ENCODE data around the gene DNAJC13. TPM values are rescaled to one million over a fixed set of nuclear protein-coding genes. Genes with fewer than 3 reads are reported as not detected.
A peak's percentile ranks its signal among the peaks of the same experiment; 100 is the strongest.

DNAJC13 gene
- total and polyA plus RNA-seq, 7 donors, result 9.0 to 55.9 (median 33.2) TPM

DNA sequence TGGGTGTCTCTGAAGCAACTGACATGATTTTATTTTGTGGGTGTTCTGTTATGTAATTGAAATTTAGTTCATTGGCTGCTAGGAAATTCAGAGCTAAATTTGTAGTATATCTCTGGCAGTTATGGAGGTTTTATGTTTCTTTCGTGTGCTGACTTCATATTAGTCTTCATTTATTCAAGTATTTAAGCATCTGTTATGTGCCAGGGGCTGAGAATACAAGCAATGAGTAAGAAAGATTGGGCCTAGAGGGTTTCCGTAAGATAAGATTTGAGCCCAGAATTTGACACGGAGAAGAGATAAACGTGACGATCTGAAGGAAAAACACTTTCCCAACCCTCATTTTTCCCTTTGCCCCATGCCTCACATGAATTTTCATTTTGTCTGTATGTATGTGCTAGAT is 104.6 kb downstream of the DNAJC13 start:
- H3K9me3 ChIP-seq, result no peaks in the 10 kb centered on the region
- no peak for DNase-seq
- no peak overlapping the region for H3K4me3 ChIP-seq
- no peak overlapping the region for H3K27ac ChIP-seq
- TF ChIP-seq POLR2AphosphoS5 (IDR thresholded peaks at IDR 0.05), result no peak
- no peak for TF ChIP-seq POLR2A (IDR thresholded peaks at IDR 0.05)
- TF ChIP-seq EP300 (IDR thresholded peaks at IDR 0.05), result no peak
- TF ChIP-seq, protein P1, sequence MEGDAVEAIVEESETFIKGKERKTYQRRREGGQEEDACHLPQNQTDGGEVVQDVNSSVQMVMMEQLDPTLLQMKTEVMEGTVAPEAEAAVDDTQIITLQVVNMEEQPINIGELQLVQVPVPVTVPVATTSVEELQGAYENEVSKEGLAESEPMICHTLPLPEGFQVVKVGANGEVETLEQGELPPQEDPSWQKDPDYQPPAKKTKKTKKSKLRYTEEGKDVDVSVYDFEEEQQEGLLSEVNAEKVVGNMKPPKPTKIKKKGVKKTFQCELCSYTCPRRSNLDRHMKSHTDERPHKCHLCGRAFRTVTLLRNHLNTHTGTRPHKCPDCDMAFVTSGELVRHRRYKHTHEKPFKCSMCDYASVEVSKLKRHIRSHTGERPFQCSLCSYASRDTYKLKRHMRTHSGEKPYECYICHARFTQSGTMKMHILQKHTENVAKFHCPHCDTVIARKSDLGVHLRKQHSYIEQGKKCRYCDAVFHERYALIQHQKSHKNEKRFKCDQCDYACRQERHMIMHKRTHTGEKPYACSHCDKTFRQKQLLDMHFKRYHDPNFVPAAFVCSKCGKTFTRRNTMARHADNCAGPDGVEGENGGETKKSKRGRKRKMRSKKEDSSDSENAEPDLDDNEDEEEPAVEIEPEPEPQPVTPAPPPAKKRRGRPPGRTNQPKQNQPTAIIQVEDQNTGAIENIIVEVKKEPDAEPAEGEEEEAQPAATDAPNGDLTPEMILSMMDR (IDR thresholded peaks at IDR 0.05), result no peak
- intact Hi-C loops (cut with DNase I), result no loop called here
- WGBS, 2 donors, result 94 to 95% methylated on average over 5 of the region's 5 CpGs
- H3K36me3 ChIP-seq, result peaks cover 7 to 92% (median 29%) of the 10 kb centered on the region in 4 donors
- no peaks in the 10 kb centered on the region for H3K4me1 ChIP-seq
- no peaks in the 10 kb centered on the region for H3K27me3 ChIP-seq

DNA sequence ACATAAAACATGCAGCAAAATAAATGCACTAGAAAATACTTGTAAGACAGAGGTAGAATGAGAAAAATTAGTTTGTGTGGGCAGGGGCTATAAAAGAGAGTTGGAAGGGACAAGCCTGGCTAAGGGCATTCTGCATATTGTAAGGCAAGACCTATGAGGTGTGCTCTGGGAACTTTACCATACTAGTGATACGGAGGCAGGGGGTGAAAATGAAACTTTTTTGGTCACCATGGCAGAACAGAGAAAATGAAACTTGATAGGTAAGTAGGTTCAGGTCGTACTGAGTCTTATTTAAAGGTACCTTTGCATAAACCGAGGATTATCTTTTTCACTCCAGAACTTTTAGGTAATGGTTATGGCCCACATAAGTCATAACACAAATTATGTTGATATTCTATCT is 105.1 kb downstream of the DNAJC13 start:
- Histone ChIP-seq H3K36me3 (peaks cover 7 to 92% (median 27%) of the 10 kb centered on the region in 4 donors), H3K4me1 (no peaks in the 10 kb centered on the region)
- DNase-seq, result no peak

GRCh38 chr3:132530624-132531023 is 113.3 kb downstream of the DNAJC13 start:
- Histone ChIP-seq H3K27me3 (no peaks in the 10 kb centered on the region), H3K4me1 (no peaks in the 10 kb centered on the region), H3K27ac (no peak overlapping the region), H3K9me3 (no peaks in the 10 kb centered on the region), H3K36me3 (peaks cover 18 to 89% (median 26%) of the 10 kb centered on the region in 4 donors), H3K4me3 (no peak overlapping the region)
- TF ChIP-seq POLR2A (IDR thresholded peaks at IDR 0.05) (no peak), POLR2AphosphoS5 (IDR thresholded peaks at IDR 0.05) (no peak)
- TF ChIP-seq, protein P1 (IDR thresholded peaks at IDR 0.05), result no peak
- intact Hi-C loops (cut with DNase I), result no loop called here
- WGBS, 2 donors, result 93 to 94% methylated on average over 3 of the region's 3 CpGs
- no peak for DNase-seq

More for the DNA sequence above, 105.1 kb downstream of the DNAJC13 start:
- Histone ChIP-seq H3K9me3 (no peaks in the 10 kb centered on the region), H3K27me3 (no peaks in the 10 kb centered on the region), H3K27ac (no peak overlapping the region), H3K4me3 (no peak overlapping the region)
- TF ChIP-seq EP300 (IDR thresholded peaks at IDR 0.05) (no peak), POLR2AphosphoS5 (IDR thresholded peaks at IDR 0.05) (no peak), POLR2A (IDR thresholded peaks at IDR 0.05) (no peak)
- TF ChIP-seq, protein P1 (IDR thresholded peaks at IDR 0.05), result no peak
- intact Hi-C loops (cut with DNase I), result no loop called here
- WGBS, 2 donors, result 79 to 88% methylated on average over 3 of the region's 3 CpGs

DNA sequence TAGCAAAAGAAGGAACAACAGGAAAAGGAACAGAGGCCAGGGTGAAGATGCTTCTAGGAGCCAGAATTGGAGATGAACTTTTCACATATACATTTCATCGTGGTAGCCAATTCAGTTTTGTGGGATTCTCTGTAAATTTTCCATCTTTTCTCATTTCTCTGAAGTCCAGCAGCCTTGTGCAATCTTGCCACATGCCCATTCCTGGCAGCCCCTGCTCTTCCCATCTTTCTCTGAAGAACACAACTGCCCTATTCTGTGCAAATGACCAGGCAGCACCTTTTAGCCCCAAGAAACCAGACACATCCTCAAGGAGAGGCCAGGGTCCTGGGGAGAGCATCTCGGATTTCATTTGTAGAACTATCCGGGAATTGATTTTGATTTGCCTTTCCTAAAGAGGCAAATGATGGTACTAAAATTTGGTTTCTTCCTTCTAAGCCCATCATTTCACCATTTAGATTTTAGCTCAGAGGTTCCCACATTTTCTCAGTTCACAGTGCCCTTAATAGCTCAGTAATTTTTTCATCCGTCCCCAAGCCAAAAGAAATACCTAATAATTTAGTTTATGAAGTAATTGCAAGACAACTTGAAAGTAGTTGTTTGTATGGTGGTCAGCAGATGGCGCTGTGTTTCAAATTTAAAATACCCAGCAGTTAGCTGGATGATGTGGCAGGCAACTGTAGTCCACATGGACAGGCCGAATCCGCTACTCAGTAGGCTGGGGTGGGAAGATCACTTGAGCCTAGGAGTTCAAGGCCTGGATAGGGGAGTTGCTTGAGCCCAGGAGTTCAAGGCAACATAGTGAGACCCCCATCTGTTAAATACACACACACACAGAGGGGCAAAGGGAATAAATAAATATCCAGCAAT is 118.5 kb downstream of the DNAJC13 start:
- H3K36me3 ChIP-seq, result peaks cover 5 to 78% (median 18%) of the 10 kb centered on the region in 4 donors
- H3K4me1 ChIP-seq, result peaks cover 0 to 5% (median 0%) of the 10 kb centered on the region in 4 donors
- H3K9me3 ChIP-seq, result no peaks in the 10 kb centered on the region
- H3K4me3 ChIP-seq, result no peak overlapping the region
- TF ChIP-seq, protein P1 (IDR thresholded peaks at IDR 0.05), result peak in 3 of 4 experiments; percentile 52 to 65 (median 64)
- no peak for TF ChIP-seq POLR2A (IDR thresholded peaks at IDR 0.05)
- DNase-seq, result peak; percentile 84
- intact Hi-C loops (cut with DNase I), result loop anchor here (2.0 kb wide), 1 partner anchor 107 kb away; no protein-coding TSS in a partner anchor
- peak overlapping the region in 1 of 4 donors; percentile 12 for H3K27ac ChIP-seq
- WGBS, 2 donors, result 62 to 70% methylated on average over 7 of the region's 7 CpGs
- no peaks in the 10 kb centered on the region for H3K27me3 ChIP-seq

Measured in sigmoid colon (tissue), 7 donors.